ENCODE data around the gene EXOSC9.

GRCh38 chr4:121760205-121760604 is 40.9 kb upstream of the EXOSC9 start:
- no peak for TF ChIP-seq CTCF (IDR thresholded peaks at IDR 0.05; ENCODE audit: poor library complexity, severe bottlenecking)
- no peak for TF ChIP-seq EZH2 (IDR thresholded peaks at IDR 0.05; ENCODE audit: borderline replicate concordance, insufficient read depth, low read length, poor library complexity, severe bottlenecking)
- TF ChIP-seq EP300 (conservative IDR thresholded peaks at IDR 0.05; ENCODE audit: poor library complexity, severe bottlenecking): no peak

All from neural cell (in vitro differentiated cells).